Hepatic stellate cell (primary cell): Measurements from ENCODE around the gene BRD7.
A peak's percentile ranks its signal among the peaks of the same experiment; 100 is the strongest.

Experiments used
- DNase-seq: peaks from one replicate; pipeline ENCODE4 v3.0.0; 2011; ENCODE audit warnings: low spot score

BRD7 gene

DNA sequence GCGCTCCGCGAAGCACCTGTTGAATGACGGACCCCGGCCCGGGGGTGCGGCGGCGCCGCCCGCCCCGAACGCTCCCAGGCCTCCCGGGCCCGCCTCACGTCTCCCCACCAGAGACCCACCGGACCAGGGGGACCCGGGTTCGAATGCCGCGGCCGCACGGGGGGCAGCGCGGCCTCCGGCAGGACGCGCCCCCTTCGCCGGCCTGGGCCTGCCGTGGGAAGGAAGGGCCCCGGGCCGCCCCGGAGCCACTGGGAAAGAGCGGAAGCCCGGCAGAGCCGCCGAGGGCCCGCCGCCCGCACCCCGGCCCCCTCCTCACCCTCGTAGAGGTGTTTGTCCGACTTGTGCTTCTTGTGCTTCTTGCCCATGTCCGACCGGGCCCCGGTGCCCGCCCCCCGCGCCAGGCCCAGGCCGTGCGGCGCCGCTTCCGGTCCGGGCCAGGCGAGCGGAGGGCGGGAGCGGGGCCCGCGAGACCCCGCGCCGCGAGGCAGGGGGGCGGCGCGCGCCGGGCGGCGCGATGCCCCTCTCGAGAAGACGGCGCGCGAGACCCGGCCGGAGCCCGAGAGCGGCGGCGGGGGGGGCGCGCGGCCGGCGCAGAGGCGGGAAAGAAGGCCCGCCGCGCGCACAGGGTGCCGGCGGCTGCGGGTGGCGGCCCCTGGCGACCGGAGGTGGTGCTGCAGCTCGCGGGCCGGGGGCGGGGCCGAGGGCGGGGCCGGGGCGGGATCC is at the start of gene BRD7:
BRD7 (minus strand) TSS at position 579 of the 723 bp plus-strand sequence; CDS start at position 365, 214 bp downstream.
- peak; percentile 74 for DNase-seq

DNA sequence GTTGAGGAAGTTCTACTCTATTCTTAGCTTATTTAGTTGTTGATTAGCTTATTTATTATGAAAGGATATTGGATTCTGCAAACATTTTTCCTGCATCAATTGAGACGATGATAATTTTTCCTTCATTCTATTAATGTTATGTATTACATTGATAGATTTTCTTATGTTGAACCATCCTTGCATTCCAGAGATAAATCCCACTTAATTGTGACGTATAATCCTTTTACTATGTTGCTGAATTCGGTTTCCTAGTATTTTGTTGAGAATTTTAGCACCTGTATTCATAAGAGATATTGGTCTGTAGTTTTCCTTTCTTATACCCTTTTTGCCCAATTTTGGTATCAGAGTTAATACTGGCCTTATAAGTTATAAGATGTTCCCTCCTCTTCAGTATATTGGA is 47.6 kb upstream of the BRD7 start:
- no peak for DNase-seq

DNA sequence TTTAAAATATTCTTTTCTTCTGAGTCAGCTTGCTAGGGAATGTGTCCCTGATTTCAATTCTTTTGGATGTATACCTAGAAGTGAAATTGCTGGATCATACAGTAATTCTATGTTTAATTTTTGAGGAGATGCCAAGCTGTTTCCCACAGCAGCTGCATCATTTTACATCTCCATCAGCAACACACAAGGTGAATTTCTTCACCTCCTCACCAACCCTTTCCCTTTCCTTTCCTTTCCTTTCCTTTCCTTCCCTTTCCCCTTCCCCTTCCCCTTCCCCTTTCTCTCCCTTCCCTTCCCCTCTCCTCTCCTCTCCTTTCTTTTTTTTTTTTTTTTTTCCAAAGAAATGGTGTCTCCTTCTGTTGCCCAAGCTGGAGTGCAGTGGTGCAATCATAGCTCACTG is 45.4 kb upstream of the BRD7 start:
- DNase-seq = no peak

DNA sequence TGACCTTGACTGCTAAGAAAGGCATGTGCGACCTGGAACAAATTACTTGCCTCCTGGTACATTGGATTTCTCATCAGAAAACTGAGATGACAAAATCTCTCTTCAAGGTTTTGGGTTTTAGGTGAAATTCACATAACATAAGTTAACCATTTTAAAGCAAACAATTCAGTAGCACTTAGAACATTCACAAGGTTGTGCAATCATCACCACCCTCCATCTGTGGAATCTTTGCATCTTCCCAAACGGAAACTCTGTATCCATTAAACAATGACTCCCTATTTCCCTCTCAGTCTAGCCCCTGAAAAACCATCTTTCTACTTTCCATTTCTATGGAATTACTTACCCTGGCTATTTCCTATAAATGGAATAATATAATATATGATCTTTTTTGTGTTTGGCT is 42.2 kb upstream of the BRD7 start:
- no peak for DNase-seq

DNA sequence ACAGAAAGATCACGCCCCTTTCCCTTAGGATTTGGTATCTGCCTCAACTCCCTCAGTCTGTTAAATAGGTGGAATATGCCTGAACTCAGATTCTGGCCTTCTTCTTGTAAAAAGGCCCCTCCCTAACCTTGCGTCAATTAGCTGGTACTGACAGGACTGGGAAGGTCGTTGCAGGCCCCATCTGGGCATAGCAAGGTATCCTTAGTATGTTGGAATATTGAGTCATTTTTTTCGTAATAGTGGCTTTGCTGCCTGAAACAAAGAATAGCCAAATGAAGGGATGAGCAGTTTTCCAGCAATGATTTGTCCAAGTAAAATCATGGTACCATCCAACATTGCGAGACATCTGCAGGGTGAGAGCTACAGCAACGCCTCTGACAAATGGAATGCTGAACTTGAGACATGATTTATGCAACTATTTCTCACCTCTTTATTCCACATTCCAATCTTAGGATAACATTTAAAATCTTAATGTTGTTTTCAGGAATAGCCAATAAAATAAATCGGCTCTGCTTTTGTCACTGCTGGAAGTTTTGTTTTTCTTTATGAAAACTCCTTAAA is 39.3 kb upstream of the BRD7 start:
- no peak for DNase-seq

DNA sequence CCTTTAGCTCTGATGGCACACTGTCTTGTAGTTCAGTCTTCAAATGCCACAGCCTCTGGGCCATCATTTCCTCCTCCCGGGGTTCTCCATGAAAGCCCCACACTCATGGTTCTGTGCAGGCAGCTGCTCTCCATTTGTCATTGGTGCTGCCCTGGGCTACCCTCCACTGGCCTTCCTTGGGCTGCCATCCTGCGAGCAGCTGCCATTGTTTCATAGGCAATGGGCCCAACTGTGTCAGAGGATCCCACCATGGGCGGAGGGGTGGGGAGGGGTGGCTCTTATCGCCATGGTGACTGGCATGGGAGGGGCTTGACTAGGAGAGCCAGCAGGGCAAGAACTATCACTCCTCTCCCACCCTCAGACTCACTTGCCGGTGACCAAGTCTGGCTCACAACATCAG is 38.6 kb upstream of the BRD7 start:
- DNase-seq = no peak

DNA sequence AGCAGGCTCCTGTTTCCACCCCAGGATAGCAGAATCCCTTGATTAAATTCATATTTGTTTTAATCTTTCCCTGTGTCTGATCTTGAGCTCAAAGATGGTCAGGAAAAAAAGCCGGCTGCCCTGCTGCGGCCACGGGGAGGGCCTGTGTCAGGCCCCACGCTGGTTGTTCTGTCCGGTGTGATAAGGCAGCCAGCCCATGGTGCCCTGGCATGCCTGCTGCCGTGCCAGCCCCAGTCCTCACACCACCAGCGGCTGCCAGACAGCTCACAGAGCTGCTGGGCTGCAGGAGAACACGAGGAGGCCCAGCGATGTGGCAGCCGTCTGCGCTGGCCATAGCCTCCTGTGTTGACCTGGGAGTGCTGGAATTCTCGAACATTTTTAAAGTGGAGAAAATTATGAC is 34.7 kb upstream of the BRD7 start:
- DNase-seq = no peak

DNA sequence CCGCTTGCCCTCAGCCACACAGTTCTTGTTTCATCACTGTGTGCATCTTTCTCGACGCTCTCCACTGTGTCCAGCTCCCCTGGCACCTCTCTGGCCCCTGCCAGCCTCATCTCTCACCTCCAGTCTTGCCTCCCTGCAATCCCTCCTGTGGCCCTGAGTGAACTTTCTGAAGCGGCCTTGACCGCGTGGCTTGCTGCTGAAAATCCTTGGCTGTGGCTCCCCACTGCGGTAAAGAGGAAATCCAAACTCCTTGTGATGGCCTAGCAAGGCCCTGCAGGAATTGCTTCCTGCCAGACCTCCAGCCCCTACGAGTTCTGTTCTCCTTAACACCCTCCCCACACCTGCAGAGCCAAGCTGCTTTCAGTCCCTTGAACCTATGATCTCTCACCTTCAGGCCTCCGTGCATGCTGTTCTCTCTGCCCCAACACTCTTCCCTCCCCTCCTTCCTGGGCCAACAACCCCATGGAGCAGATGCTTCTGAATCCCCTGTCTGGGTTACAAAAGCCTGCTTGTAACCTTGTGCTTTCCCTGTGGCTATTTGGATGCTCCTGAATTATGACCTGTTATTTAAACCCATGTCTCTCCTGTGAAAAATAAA is 33.6 kb upstream of the BRD7 start:
- DNase-seq = no peak

DNA sequence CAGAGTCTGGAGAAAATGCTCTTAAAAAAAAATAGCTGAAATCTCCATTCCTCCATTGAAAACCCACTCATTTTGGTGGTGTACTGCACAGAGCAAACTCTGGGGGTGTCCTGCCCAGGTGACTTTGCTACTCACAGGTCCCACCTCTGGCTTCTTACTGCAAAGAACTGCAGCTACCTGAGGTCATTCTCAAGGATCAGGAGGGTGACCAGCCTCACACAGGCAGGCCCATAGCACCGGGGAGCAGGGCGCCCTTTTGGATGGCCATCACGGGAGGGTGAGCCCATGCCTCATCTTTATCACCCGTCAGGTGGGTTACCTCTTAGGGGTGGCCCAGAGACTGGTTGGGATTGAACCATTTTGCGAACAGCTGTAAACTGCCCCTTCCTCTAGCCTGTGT is 32.6 kb upstream of the BRD7 start:
- DNase-seq = no peak

DNA sequence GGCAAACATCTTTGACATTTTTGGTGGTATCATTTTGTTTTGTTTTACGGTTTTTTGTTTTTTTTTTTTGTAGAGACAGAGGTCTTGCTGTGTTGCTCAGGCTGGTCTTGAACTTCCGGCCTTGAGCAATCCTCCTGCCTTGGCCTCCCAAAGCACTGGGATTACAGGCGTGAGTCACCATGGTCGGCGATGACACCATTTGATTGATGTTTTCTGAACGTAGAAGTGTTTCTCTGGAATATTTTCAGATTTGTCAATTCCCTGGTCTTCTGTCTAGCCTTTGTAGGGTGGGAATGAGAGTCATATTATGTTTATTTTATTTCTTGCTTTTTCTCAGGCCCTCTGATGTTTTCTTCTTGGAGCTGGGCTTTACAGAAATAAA is 32.2 kb upstream of the BRD7 start:
- DNase-seq = no peak

DNA sequence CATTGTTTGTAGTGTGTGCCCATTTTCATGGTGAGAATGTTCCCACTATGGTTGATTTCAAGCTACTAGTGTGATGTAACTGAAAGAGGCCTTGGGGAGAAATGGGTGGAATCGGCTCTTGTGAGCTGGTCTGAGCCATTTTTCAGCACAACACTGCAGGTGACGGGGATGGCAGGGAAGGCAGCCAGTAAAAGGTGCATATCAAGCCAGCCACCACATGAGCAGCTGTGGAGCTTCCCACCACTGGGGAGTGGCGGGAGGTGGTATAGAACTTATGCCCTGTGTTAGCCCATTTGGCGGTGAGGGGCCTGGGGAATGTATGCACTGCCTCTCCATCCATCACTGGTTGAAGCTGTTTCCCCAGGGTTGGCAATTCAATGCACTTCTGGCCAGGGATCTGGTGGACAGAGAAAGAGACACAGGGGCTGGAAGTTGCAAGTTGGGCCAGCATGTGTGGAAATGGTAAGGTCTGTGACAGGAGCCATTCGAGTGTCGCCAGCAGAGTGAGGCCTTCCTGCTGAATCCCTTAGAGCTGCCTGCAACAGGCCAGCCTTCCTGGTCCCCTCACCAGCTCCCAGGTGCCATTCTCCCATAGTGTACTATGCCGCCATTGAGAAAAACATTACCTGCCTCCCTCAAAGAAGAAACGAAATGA is 31.7 kb upstream of the BRD7 start:
- no peak for DNase-seq

DNA sequence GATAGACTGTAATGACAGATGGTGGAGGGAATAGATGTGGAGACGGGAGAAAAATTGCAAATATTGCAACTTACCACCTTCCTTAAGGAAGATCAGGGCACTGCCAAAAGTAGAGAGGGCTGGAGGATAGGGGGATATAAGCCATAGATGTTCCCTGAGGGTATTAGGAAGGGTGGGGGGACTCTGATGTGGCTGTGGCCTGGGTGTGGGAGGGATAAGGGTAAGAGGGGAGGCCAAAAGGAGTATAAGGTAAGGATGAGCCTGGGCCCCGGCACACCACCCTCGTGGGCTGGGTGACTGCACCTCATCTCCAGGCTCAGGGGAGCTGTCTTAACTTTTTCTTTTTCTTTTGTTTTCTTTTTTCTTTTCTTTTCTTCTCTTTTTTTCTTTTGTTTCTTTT is 30.6 kb upstream of the BRD7 start:
- no peak for DNase-seq

DNA sequence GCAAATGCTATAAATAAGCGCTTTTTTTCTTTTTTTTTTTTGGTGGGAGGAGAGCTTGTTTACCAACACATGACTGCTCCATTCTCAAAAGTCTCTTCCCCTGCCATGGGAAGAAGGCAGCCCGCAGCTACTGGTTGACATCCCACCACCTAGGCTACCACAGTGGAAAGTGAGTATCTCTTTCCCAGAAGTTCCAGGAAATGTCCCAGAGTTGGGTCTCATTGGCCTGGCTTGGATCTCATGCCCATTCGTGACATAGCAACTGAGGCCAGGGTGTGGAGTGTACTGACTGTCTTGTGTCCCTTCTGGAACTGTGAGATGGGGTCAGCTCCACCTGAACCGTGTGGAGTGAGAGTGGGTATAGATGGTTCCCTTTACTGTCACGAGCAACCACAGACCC is 29.5 kb upstream of the BRD7 start:
- no peak for DNase-seq

DNA sequence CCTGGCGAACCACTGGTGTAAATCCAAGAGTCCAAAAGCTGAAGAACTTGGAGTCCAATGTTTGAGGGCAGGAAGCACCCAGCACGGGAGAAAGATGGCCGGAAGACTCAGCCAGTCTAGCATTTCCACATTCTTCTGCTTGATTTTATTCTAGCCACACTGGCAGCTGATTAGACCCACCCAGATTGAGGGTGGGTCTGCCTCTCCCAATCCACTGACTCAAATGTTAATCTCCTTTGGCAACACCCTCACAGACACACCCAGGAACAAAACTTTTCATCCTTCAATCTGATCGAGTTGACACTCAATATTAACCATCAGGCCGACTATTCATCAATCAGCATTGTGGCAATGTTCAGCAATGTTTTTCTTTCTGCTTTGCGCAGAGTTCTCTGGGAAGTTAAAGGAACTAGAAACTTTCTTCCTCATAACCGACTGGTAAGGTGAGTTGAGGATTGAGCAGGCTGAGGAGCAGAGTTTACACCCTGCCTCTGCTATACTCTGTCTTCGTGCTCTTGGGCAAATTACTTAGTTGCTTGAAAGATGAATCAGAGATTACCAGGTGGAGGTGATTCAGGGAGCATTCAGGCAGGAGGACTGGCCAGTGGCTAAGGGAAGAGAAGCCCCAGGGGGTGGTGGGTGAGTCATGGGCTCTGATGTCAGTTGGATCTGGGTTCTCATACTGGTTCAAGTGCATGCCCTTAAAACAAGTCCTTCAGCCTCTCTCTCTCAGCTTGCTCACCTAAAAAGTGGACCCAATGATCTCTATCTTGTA is 28.2 kb upstream of the BRD7 start:
- no peak for DNase-seq

DNA sequence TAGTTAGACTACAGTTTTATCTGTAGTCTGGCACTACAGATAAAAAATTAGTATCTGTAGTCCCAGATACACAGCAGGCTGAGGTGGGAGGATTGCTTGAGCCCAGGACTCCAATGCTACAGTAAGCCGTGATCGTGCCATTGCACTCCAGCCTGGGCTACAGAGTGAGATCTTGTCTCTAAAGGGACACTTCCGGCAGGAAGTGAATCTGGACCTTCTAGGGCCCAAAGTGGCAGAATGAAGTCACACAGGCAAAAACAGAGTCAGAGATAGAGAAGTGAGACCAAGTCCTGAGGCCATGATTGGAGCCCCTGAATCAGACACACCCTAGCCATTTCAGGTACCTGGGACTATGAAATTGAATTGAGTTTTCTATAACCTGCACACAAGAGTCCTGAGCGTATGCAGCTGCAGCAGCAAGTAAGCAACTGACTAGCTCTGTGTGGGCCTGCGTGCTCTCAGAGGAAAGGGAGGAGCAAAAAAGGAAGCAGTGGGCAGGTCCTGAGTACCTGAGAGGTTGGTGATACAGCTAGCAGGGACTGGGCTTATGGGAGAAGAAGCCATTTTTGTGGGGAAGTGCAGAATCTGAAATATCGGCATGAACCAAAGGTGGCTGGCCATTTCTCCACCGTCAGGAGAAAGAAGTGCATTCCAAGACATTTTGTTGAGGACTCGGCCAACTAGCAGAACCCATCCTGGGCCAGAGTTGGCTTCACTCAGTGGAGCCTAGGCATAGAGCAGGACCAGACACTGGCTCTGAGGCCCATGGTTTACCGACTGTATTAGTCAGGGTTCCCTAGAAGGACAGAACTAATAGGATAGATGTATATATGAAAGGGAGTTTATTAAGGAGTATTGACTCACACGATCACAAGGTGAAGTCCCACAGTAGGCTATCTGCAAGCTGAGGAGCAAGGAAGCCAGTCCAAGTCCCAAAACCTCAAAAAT is 27.2 kb upstream of the BRD7 start:
- DNase-seq = no peak

DNA sequence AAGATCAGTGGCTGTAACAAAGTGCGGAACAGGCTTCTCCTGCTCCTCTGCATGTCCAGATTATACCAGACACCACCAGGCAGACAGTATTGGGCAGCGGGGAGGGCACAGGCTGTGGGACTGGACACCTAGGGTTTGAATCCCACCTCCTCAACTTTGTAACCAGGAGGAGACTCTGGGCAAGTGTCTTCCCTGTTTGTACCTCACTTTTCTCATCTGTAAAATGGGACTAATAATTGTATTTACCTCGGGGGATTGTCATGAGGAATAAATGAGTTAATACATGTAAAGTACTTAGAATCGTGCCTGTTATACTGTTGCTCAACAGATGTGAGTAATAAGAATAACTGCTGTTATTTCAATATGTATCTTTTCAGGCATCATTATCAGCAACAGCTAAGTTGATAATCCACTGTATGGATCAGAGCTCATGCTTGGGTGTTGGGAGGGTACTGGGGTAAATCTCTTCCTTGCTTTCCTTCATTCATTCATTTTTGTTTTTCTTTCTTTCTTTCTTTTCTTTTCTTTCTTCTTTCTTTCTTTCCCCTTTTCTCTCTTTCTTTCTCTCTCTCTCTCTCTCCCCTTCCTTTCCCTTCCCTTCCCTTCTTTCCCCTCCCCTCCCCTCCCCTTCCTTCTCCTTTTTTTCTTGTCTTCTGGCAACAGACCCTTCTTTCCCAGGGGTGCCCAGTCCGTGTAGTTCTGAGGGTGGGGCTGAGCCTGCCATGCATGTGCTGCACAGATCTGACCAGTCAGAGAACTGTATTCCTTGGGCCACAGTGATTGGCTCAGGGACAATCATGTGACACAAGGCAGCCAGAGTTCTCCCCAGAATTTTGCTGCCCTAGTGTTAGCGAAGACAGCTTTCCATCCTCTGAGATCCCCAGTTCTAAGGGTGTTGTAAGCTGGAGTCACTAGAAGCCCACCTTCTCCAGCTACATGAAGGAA is 25.3 kb upstream of the BRD7 start:
- DNase-seq = no peak

DNA sequence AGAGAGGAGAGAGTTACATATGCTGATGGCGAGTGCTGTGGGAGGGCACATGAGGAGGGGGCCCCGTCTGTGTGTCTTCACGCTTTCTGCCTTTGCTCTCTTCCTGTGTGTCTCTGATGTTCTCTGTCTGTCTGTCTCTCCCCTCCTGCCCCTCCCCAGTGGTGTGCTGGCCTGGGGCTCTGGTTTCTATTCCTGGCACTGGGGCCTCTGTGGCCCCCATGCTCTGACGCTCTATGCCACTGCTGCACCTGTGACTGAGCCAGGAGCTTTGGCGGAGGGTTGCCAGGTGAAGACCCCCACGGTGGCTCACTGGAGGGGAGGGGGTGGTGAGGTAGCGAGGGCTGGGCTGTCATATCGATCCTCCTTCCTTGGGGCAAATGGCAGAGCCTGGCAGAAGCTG is 24.6 kb upstream of the BRD7 start:
- DNase-seq = no peak

DNA sequence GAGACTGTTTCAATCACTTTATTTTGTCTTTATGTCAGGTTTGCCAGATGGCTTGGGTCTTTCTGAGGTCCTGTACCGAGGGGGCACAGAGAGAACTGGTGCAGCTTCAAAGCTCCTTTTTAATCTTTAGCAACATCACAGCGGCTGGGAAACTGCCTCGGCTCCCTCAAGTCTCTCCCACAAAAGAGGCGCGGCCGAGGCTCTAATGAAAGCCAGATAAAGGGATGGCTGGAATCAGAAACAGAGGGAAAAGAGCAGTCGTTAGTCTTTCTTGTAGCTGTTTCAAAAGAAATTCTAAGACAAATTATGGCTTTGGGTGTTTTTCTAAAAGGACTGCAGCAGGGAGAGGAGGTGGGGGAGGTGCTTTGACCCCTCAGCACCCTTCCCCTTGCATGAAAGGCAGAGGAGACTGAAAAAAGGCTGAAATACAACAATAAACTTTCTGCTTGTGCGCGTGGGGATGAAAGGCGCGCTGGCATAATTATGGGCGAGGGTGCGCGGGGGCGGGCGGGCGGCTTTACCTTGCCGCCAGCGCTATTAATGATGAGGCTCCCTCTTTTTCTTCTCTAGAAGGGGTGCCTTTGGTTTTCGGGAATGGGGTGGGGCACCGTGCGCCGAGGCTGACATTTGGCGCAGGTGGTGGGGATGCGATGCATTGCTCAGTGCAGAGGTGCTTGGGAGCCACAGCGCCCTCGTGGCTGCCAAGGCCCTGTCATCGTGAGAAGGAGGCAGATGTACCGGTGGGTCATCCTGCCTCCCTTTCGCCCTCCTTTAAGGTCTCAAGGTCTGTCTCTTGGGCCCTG is 22.3 kb upstream of the BRD7 start:
- no peak for DNase-seq

DNA sequence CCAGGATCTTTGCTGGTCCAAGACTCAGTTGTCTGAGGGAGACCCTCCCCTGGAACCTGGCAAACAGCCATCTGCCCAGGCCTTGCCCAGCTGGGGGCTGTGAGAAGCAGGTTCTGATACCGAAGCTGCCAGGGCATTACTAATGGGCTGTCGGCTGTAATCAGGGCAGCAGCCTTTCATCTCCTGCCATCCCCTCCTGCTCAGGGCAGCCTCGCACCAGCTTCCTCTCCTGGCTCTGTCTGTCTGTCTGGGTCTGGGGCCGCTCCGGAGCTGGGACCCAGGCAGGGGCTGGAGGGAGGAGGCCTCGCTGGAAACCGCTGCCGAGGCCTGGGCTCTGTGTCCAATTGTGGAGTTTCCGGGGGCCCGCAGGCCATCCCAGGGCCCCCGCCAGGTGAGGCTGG is 21.6 kb upstream of the BRD7 start:
- DNase-seq = no peak
